ENCODE measurements around the gene RFTN1. TPM values are rescaled to one million over a fixed set of nuclear protein-coding genes. Genes with fewer than 3 reads are reported as not detected.
A peak's percentile ranks its signal among the peaks of the same experiment; 100 is the strongest.

The RFTN1 gene
- total RNA-seq, 2 experiments from 2014 or later: 101 to 113 TPM

GRCh38 chr3:16273867-16274266 lies 239.6 kb downstream of the RFTN1 start:
- Mint-ChIP-seq H3K4me1 (no peaks in the 10 kb centered on the region), H3K27ac (no peak overlapping the region), H3K9me3 (ENCODE audit: low read depth) (no peaks in the 10 kb centered on the region), H3K4me3 (no peak overlapping the region), H3K36me3 (ENCODE audit: low read depth) (peaks cover 44% of the 10 kb centered on the region), H3K27me3 (no peaks in the 10 kb centered on the region)
- intact Hi-C loops (cut with DNase I, micrococcal nuclease): no loop called here
- POLR2A ChIA-PET: no interaction called here
- no peak for ATAC-seq
- no peak for DNase-seq
- CTCF ChIA-PET: interaction anchor here (1.6 to 1.9 kb wide), 3 partner anchors 9 to 46 kb away, joined by 4 to 6 read pairs (median 4); no protein-coding TSS in a partner anchor

- ChIA-PET CTCF (interaction anchor here (0.9 to 6.2 kb wide), 5 partner anchors 9 to 48 kb away, joined by 3 to 86 read pairs (median 6); no protein-coding TSS in a partner anchor), POLR2A (interaction anchor here (0.7 kb wide), 2 partner anchors 132 to 265 kb away, joined by 4 read pairs; no protein-coding TSS in a partner anchor)
- no peak for DNase-seq
- Mint-ChIP-seq H3K36me3 (ENCODE audit: low read depth) (peaks cover 38% of the 10 kb centered on the region), H3K27ac (no peak overlapping the region), H3K4me1 (peaks cover 10% of the 10 kb centered on the region), H3K27me3 (no peaks in the 10 kb centered on the region), H3K9me3 (ENCODE audit: low read depth) (no peaks in the 10 kb centered on the region), H3K4me3 (no peak overlapping the region)
- intact Hi-C loops (cut with DNase I, micrococcal nuclease): no loop called here
- ATAC-seq: no peak
These were observed 240.9 kb downstream of the RFTN1 start for GRCh38 chr3:16272588-16272987.

GRCh38 chr3:16270855-16271254 lies 242.6 kb downstream of the RFTN1 start:
- peaks cover 32% of the 10 kb centered on the region for H3K36me3 Mint-ChIP-seq (ENCODE audit: low read depth)
- H3K27ac Mint-ChIP-seq: no peak overlapping the region
- H3K4me1 Mint-ChIP-seq: peaks cover 26% of the 10 kb centered on the region
- ATAC-seq (no peak), DNase-seq (no peak)
- intact Hi-C loops (cut with DNase I, micrococcal nuclease): no loop called here
- H3K9me3 Mint-ChIP-seq (ENCODE audit: low read depth): no peaks in the 10 kb centered on the region
- ChIA-PET POLR2A (no interaction called here), CTCF (interaction anchor here (1.1 to 6.2 kb wide), 3 partner anchors 11 to 49 kb away, joined by 3 to 86 read pairs (median 50); no protein-coding TSS in a partner anchor)
- H3K4me3 Mint-ChIP-seq: no peak overlapping the region
- H3K27me3 Mint-ChIP-seq: no peaks in the 10 kb centered on the region

- no peak for DNase-seq
- peaks cover 17% of the 10 kb centered on the region for H3K36me3 Mint-ChIP-seq (ENCODE audit: low read depth)
- no peak for ATAC-seq
- ChIA-PET POLR2A (no interaction called here), CTCF (interaction anchor here (1.1 to 6.2 kb wide), 10 partner anchors 15 to 333 kb away, joined by 3 to 86 read pairs (median 12); no protein-coding TSS in a partner anchor)
- peak overlapping the region; percentile 98 for H3K27ac Mint-ChIP-seq
- no peaks in the 10 kb centered on the region for H3K27me3 Mint-ChIP-seq
- H3K4me1 Mint-ChIP-seq: peaks cover 32% of the 10 kb centered on the region
- intact Hi-C loops (cut with DNase I, micrococcal nuclease): loop anchor here (5.0 to 10.0 kb wide), 7 partner anchors 331 to 1478 kb away; partner anchors contain the start of genes NR2C2 (in 1 of the 2), PLCL2 (in 1 of the 2) and TBC1D5 (in 1 of the 2)
- H3K4me3 Mint-ChIP-seq: peak overlapping the region; percentile 82
- H3K9me3 Mint-ChIP-seq (ENCODE audit: low read depth): no peaks in the 10 kb centered on the region
These were observed 246.8 kb downstream of the RFTN1 start for GRCh38 chr3:16266714-16267113.

Other genes with a start within 250 kb of the RFTN1 start
- gene DPH3, start 248.8 kb downstream of the RFTN1 start, total RNA-seq: 10 to 100 TPM; 13.0 to 17.8 TPM
- gene OXNAD1, start 248.5 kb downstream of the RFTN1 start, total RNA-seq: 10 to 100 TPM; 27.7 to 34.6 TPM
- not detected for gene DAZL, start 91.7 kb upstream of the RFTN1 start, total RNA-seq

All from activated CD4-positive, alpha-beta T cell treated with anti-CD3 and anti-CD28 coated beads for 36 hours (primary cell).